ENCODE measurements around the gene SELENON. TPM values are rescaled to one million over a fixed set of nuclear protein-coding genes. Genes with fewer than 3 reads are reported as not detected.
A peak's percentile ranks its signal among the peaks of the same experiment; 100 is the strongest.

SELENON gene
- total RNA-seq, 1 donor from 2014 or later, result 69.7 TPM

DNA sequence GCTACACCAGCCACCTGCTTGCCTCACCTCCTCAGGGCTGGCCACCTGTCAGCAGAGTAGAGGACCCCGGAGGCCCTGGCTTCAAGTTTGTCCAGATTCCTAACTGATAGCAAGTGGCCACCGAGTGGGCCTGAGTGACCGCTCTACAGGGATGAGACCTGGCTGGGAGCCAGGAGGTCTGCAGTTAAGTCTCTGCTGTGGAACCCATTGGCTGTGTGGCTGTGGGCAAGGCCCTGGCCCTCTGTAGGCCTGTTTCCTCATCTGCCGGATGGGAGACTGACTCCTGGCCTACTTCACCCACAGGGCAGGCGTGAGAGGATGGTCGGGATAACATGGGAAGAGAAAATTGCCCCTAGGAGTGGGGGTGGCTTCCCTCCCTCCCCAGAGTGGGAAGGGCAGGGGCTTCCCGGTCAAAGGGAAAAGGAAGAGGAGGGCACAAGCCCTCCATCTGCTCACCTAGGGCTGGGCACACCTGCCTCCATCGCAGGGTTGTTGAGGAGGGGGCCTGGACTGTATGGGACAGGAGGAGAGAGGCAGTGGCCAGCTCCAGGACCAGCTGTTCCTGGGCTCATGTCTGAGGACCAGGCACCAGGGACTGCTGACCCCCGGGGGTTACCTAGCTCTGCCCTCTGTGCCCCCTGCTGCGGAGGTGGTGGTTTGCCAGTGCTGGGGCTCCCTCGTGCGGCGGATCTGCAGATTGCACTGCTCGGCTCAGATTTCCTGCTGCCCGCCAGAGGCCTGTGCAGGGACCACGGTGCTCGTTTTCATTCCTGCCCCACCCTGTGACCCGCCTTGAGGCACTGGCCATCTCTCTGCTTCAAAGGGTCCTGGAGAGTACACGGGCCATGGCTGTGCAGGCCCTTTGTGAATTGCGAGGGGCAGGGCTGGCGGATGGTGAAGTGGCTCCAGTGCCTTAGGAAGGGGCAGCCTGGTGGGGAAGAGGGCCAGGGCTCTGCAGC is 10.6 kb downstream of the SELENON start:
- DNase-seq (ENCODE audit: low spot score), result peak; percentile 68

DNA sequence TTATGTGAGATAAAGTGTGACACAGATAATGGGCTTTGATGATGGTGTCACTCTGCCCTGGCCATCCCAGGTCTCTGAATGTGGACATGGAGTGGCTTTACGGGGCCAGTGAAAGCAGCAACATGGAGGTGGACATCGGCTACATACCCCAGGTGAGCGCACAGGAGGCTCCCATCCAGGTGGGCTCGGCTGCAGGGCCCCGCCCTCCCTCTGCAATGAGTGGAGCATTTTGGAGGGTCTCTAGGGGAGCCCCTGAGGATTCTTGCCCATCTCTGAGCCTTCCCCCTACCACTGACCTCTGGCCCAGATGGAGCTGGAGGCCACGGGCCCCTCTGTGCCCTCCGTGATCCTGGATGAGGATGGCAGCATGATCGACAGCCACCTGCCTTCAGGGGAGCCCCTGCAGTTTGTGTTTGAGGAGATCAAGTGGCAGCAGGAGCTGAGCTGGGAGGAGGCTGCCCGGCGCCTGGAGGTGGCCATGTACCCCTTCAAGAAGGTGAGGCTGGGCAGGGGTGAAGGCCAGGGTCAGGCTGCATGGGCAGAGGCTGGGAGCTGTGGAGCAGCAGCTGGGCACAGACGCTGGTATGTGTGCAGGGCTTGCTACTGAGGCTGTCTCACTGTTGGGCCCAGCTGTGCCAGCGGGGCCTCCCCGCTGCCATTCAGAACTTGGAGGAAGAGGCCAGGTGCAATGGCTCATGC is 11.5 kb downstream of the SELENON start:
- no peak for DNase-seq (ENCODE audit: low spot score)

DNA sequence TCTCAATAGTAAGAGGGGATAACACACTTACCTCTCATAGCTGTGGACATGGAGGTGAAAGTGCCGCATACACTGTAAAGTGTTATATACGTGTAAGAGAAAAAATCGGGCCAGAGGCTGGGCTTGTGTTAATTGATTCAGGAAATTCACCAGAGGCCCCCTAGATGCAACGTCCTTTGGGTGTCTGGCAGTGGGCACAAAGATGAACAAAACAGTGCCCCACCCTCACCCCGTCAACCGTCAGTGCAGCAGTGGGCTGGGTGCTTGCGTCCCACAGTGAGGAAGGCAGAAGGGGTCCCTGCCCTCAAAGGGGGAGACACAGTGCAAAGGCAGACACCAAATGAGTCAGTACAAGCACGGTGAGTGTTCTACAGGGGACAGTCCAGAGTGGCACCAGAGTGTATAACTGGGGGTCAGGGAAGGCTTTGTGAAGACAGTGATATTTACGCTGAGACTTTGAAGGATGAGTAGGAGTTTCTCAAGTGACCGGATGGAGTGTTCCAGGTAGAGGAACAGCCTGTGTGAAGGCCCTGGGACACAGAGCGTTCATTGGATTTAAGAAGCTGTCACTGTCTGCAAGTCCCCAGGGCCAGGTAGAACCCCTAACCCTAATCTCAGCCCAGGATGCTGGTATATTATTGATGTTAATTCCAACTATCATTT is 13.2 kb downstream of the SELENON start:
- DNase-seq (ENCODE audit: low spot score), result no peak

DNA sequence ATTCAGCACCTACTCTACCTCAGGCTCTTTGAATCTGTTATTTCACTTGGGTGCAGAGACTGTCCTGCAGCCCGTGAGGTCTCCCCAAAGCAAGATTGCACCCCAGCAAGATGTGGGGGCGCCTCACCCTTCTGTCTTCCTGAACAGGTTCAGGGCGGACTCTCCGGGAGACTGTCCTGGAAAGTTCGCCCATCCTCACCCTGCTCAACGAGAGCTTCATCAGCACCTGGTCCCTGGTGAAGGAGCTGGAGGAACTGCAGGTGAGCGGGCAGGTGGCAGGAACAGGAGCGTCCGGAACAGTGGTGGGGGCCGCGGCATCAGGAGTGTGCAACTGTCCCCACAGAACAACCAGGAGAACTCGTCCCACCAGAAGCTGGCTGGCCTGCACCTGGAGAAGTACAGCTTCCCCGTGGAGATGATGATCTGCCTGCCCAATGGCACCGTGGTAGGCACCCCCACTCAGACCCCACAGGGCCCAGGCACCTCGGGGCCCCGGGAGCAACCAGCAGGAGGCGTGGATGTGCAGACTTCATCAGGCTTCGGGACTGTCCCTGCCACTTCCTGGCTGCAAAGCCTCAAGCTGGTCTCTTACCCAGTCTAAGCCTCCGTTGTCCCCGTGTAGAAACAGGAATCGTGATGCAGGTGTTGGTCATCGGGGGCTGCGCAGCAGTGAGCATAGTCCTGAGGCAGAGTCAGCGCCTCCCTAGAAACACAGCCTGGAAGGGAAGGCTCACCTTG is 13.9 kb downstream of the SELENON start:
- DNase-seq (ENCODE audit: low spot score), result no peak

DNA sequence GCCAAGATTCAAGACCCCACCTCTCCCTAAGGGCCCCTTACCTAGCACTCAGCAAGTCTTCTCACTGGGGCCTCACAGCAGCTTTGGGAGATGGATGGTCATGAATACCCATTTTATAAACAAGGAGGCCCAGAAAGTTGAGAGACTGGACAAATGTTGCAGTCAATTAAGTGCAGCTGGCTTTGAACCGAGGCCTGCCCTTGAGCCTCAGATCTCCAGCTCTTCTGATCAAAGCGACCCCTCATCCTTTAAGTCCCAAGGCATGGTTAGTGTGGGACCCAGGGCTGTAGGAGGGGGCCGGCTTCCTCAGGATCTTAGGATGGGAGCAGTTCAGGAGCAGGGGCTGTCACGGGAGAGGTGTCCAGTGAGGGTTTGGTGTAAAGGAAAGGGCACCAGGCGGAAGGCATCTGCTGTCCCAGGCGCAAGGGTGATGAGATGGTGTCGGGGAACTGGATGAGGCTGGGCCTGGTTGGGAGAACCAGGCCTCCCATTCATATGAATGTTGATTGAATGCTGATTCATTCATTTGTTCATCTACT is 14.6 kb downstream of the SELENON start:
- no peak for DNase-seq (ENCODE audit: low spot score)

DNA sequence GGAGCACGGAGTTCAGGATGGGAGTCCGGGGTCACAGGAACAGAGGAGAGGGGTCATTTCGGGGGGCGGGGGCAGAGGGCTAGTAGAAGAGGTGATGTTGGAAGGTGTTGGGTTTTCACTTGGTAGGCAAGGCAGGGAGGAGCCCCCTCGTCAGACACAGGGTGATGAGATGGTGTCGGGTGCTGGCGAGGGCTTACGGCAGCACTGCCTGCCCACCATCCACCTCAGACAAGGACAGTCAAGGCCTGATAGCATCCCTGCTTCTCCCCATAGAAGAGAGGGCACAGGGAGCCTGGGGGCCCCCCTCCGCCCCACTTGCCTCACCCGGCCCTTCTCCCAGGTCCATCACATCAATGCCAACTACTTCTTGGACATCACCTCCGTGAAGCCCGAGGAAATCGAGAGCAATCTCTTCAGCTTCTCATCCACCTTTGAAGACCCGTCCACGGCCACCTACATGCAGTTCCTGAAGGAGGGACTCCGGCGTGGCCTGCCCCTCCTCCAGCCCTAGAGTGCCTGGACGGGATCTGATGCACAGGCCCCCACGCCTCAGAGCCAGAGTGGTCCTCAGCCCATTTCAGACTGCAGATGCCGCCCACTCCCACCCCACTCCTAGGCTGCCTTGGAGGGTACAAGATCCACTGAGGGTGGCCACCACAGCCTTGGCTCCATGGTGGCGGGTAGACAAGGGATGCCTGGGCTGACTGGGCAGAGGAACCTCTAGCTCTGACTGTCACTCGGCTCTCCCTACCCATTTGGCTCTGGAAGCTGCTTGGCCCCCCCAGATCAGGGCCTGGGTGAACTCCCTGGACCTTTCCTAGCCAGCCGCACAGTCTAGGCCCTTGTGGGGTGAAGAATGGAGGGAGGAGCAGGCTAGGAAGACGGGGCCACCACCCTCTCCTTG is 15.5 kb downstream of the SELENON start:
- no peak for DNase-seq (ENCODE audit: low spot score)

DNA sequence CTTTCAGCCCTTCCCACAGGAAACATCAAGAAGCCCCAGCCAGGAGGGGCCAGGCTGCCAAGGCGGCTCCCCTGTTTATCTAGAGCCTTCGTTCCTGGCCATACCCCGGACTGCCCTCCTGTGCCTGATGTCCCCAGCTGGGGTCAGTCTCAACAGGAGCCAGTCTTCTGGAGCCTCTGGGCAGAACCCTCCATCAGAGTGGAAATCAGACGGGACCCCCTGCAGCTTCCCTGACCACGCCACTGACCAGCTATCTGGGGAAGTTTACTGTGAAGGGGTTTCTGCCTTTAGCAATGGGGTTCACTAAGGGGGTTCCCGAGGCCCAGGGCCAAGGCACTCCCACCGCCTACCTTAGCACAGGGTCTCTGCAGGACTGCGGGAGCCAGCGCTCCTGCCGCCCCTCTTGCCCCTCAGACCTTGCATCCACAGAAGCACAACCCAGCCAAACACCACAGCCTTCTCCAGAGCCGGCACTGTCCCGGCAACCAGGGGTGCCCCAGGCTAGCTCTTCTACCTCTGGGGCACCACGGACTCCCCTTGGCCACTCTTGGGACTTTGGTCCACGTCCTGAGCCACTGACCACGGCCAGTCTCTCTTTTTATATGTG is 16.2 kb downstream of the SELENON start:
- no peak for DNase-seq (ENCODE audit: low spot score)

DNA sequence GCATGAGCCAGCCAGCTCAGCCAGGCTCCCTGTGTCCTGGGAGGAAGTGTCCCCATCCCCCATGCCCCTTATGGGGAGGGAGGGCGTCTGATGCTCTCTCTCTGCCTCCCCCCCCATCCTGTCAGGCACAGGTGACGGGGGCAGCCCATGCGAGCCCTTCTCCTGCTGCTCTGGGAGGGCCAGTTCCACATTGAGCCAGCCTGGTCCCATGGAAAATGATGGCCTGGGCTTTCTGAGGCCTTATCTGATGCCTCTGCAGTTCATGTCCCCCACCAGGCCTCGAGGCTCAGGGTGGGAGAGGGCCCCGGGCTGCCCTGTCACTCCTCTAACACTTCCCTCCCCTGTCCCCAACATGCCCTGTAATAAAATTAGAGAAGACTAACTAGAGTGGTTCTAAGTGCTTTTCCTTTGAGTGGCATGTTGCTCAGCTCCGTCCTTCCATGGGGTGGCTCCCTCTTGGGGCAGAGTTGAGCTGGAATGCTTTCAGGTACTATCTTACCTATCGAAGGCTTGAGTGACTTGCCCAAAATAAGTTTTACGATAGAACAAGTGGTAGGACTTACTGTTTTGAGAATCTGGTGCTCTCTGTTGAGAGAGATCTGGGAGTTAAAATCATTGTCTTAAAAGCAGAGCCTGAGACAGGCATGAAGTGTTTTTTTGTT is 18.0 kb downstream of the SELENON start:
- DNase-seq (ENCODE audit: low spot score), result no peak

DNA sequence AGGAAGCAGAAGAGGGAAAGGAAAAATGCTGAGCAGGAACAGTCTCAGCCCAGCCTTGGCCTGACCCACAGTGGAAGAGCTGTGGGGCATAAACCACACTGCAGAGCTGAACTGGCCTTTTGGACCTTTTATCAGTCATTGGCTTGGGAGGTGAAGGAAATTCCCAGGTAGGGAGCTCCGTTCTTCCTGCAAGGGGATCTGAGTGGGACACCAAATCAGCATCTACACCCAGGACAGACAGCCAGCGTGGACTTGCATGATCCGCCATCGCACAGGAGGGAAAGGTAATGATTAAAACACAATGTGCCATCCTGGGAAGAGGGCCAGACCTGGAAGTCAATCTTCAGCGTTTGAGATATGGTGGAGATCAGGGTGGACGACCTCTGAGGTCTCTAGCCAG is 18.6 kb downstream of the SELENON start:
- DNase-seq (ENCODE audit: low spot score), result no peak

DNA sequence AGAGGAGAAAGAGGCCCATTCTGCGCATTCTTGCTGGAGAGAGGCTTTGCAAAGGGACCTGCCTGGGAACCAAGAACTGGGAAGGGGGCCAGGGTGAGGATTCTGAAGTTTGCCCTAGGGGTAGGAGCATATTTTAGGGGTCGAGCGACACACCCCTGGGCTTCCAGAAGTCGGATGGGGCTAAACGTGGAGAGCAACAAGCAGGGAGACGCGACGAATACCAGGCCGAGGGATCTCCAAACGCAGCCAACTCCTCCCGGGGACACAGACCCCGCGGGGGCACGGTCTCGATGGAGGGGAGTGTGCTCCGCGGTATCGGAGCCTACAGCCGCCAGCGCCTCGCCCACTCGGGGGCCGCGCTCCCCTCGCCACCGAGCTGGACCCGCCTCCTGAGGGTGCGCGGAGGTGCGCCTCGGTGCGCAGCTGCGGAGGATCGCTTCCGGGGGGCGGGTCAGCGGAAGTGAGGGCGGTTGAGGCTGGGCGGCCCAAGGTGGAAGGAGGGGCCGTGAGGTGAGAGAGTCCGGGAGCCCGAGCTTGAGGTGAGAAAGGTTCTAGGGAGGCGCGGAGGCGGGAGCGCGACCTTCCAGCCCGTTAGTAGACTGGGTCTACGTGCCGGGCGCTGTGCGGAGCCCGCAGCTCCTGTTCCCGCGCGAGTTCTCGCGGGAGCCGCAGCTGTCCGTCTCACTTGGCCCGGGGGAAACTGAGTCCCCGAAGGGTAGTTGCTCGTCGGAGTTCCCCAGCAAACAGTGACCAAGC is 19.7 kb downstream of the SELENON start, which contains the start of gene MTFR1L:
Gene MTFR1L (plus strand): TSS at position 464 of the 756 bp plus-strand sequence. CDS start 3,151 bp downstream, outside the sequence.
- peak; percentile 89 for DNase-seq (ENCODE audit: low spot score)

DNA sequence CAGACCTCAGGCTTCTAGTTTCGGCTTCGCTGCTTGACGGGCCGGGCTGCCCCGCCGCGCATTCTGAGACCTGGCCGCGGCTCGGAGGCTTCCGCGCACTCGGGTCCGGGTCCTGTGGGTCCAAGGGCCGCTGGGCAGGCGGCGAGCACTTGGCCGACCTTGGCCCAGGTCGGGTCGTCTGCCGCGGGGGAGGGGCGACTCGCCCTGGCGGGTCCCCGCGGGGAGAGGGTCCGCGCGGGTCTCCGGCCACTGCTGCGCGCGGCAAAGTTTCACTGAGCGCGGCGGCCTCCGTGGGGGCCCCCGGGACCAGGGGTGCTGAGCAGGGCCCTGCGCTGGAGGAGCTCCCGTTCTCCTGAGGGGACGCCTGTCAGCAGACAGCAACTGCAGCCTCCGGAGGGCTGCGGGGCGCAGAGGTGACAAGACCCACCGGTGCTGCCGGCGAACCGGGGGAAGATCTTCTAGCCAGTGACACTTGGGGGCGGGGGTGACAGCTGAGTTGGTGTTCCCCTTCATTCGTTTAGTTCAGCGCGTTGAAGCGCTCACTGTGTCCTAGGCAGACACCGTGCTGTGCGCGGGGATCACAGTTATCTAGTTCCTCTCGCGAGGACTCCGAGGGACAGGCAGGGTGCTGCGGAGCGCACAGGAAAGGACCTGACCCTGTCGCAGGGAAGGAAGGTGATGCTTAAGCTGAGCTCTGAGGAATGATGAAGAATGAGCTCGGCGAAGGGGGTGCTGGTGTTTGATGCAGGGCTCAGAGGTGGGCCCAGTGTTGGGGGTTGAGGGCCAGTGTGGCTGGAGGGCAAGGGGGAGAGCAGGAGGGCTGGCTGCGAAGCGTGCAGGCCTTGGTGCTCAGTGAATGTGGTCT is 20.5 kb downstream of the SELENON start:
- DNase-seq (ENCODE audit: low spot score), result peak; percentile 61

DNA sequence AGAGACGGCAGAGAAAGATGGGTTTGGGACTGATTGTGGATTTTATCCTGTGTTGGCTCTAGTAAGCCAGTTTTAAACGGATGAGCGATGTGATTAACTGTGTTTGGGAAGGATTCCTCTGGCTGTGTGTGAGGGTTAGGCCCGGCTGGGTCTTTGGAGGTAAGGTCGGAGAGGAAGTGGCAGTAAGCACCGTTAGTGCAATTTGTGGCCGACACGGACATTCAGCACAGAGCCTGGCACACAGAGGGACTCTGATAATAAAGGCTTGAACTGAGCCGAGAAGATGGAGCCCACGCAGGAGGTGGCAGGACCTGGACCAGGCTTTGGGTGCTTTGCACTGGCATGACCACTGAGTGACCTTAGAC is 21.1 kb downstream of the SELENON start:
- no peak for DNase-seq (ENCODE audit: low spot score)

DNA sequence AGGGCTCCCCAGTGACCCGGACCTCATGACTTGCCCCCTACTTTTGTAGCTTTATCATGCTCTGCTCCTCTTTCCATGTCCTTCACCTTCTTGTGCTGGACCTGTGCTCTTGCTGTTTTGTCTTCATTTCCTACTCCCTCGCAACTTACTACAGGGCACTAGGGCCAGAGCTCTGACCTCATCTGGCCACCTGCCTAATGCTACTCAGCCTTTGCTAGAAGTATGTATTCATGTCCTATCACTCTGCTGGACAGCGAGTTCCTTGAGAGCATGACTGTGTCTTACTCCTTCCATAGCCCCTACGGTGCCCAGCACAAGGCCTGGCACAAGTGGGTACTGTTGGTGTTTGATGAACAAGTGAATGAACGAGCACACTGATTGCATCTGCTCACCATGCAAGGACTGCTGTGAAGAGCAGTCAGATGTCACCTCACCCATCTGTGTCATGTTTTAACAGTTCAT is 21.7 kb downstream of the SELENON start:
- DNase-seq (ENCODE audit: low spot score), result no peak

DNA sequence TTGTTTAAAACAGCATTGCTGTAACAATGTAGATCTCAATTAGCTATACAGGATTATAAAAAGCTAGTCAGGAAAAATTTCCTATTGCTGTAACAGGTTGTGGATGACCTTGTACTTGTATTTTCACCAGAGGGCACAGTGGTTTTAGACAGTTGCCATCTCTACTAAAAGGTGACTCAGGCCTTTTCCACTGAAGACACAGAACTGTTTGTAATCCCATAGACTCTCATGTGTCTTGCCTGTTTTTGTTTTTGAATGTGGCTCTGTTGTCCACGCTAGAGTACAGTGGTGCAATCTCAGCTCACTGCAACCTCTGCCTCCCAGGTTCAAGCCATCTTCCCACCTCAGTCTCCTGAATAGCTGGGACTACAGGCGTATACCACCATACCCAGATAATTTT is 25.6 kb downstream of the SELENON start:
- DNase-seq (ENCODE audit: low spot score), result no peak

DNA sequence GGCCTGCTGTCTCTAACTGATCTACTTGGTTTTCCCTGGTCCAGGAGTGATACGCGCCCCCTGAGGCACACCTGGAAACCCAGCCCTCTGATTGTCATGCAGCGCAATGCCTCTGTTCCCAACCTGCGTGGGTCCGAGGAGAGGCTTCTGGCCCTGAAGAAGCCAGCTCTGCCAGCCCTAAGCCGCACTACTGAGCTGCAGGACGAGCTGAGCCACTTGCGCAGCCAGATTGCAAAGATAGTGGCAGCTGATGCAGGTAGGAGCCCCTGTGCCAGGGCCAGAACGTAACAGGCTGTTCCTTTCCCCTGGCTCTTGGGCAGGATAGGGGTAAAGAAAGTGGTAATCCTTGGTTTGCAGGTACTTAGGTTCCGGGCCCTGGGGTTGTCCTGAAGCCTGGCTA is 26.6 kb downstream of the SELENON start:
- DNase-seq (ENCODE audit: low spot score), result no peak

DNA sequence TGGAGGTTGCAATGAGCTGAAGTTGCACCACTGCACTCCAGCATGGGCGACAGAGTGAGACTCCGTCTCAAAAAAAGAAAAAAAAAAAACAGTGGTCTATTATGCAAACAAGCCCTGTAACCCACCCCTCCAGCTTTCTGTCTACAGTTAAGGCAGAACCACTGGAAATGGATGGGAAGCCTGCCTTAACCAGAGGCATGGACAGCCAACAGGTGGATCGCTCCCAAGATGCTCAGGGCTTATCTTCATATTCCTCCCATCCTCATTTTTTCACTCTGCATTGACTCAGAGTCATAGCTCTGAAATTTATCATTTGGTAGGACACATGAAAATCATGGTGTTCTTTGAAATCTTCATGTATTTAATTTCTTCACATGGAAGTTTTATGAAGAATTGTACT is 28.5 kb downstream of the SELENON start:
- DNase-seq (ENCODE audit: low spot score), result no peak

DNA sequence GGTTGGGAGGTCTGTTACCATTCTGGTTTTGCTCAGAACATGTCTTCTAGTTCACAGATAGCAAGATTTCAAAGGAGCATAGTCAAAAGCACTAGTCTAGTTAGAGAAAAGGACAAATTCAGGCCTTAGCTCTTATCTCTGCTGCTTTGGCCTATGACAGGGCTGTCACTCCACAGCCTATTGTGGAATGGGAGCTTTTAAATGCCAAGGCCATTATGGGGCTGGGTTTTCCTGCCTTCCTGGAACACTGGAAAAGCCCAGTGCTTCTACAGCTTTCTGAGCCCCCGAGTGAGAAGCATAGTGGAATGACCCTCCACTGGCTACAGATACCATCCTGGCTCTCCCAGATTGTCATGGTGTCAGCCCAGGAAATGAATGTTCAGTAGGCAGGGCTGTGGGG is 29.1 kb downstream of the SELENON start:
- DNase-seq (ENCODE audit: low spot score), result no peak
